Cardiac fibroblast (primary cell): ENCODE measurements around the gene PRAMEF17.
"Not testable (repeated sequence)": the region's sequence is repeated elsewhere in the genome, so short reads cannot be mapped to it uniquely, and the experiment has no call there.

Experiments used
- DNase-seq, 2 donors: peaks; one replicate each; pipeline versions ENCODE4 v3.0.0 to v3.0.0-alpha.2; 2010; ENCODE audit warnings: low read depth in 2 of 2
- H3K4me3 ChIP-seq, 2 donors: replicated peaks in 1 of 2; 1 replicate in 1 of 2; 2 replicates in 1 of 2; pipeline ENCODE4 v1.5.1; 2011; ENCODE audit warnings: low read depth in 2 of 2, low read length in 2 of 2, mild to moderate bottlenecking in 2 of 2, moderate library complexity in 1 of 2
- TF ChIP-seq, protein P1 (sequence below): IDR thresholded peaks from one replicate; pipeline ENCODE4 v1.5.1; 2011; ENCODE audit warnings: low read depth, mild to moderate bottlenecking, low read length, inconsistent platforms

The PRAMEF17 gene, protein sequence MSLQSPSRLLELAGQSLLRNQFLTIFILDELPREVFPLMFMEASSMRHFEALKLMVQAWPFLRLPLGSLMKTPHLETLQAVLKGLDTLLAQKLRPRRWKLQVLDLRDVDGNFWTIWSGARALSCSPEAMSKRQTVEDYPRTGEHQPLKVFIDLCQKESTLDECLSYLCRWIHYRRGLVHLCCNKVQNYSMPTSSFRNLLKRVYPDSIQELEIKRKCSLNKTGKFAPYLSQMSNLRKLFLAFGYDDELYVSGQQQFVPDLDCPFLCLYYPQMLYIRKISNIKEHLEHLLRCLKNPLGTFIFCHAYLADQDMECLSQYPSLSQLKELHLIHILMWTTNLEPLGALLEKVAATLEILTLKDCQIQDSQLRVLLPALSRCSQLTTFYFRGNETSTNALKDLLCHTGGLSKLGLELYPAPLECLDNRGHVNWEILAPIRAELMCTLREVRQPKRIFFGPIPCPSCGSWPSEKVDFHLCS

GRCh38 chr1:13389332-13389731, at the start of gene PRAMEF17:
PRAMEF17 (plus strand) TSS chr1:13389632; CDS start chr1:13389658, 26 bp downstream.
- DNase-seq, result not testable (repeated sequence)

DNA sequence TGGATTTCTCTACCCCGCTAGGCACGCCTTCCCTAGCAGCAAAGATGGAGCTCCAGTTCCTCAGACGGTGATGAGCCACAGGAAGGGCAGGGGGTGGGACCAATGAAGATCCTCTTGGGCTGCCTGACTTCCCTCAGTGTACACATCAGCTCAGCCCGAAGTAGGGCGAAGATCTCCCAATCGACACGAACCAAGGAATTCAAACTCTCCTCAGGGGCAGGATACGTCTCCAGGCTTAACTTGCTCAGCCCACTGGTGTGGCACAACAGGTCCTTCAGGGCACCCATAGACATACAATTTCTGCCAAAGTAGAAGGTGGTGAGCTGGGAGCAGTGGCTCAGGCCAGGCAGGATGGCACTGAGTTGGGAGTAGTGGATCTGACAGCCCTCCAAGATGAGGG, 46.9 kb upstream of the PRAMEF17 start:
- DNase-seq, H3K4me3 ChIP-seq: not testable (repeated sequence)

More at GRCh38 chr1:13389332-13389731, at the start of gene PRAMEF17:
- H3K4me3 ChIP-seq, result not testable (repeated sequence)

- not testable (repeated sequence) for DNase-seq, H3K4me3 ChIP-seq
These were observed 42.4 kb upstream of the PRAMEF17 start, which contains the start of gene PRAMEF14 for GRCh38 chr1:13347034-13347433. PRAMEF14 (minus strand) TSS chr1:13347134; CDS start chr1:13345314, 1,820 bp downstream.

DNA sequence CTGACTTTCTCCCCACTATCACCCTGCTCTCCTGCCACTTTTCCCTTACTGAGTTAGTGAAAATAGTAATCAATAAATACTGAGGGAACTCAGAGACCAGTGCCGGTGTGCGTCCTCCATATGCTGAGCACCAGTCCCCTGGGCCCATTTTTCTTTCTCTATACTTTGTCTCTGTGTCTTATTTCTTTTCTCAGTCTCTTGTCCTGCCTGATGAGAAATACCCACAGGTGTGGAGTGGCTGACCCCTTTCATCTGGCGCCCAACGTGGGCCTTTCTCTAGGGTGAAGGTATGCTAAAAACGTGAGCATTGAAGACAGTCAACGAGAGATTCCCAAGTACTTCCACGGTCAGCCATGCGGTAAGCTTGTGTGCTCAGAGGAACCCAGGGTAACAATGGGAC, 36.0 kb upstream of the PRAMEF17 start:
- peak in 1 of 2 donors; percentile 4 for DNase-seq
- H3K4me3 ChIP-seq, result not testable (repeated sequence)

GRCh38 chr1:13354475-13354874, 35.0 kb upstream of the PRAMEF17 start:
- not testable (repeated sequence) for DNase-seq, H3K4me3 ChIP-seq

DNA sequence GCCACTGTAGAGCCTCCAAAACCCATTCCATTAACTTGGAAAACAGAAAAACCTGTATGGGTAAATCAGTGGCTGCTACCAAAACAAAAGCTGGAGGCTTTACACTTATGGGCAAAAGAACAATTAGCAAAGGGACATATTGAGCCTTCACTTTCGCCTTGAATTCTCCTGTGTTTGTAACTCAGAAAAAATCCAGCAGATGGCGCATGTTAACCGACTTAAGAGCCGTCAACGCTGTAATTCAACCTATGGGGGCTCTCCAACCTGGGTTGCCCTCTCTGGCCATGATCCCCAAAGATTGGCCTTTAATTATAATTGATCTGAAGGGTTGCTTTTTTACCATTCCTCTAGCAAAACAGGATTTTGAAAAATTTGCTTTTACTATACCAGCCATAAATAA, 32.7 kb upstream of the PRAMEF17 start:
- TF ChIP-seq, protein P1, sequence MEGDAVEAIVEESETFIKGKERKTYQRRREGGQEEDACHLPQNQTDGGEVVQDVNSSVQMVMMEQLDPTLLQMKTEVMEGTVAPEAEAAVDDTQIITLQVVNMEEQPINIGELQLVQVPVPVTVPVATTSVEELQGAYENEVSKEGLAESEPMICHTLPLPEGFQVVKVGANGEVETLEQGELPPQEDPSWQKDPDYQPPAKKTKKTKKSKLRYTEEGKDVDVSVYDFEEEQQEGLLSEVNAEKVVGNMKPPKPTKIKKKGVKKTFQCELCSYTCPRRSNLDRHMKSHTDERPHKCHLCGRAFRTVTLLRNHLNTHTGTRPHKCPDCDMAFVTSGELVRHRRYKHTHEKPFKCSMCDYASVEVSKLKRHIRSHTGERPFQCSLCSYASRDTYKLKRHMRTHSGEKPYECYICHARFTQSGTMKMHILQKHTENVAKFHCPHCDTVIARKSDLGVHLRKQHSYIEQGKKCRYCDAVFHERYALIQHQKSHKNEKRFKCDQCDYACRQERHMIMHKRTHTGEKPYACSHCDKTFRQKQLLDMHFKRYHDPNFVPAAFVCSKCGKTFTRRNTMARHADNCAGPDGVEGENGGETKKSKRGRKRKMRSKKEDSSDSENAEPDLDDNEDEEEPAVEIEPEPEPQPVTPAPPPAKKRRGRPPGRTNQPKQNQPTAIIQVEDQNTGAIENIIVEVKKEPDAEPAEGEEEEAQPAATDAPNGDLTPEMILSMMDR, result peak; percentile 48
- H3K4me3 ChIP-seq, result not testable (repeated sequence)
- DNase-seq, result peak; percentile 63 to 74

- H3K4me3 ChIP-seq, result not testable (repeated sequence)
These were observed 27.1 kb upstream of the PRAMEF17 start for GRCh38 chr1:13362364-13362763.

GRCh38 chr1:13364928-13365327, 24.5 kb upstream of the PRAMEF17 start:
- H3K4me3 ChIP-seq, DNase-seq: not testable (repeated sequence)

More at GRCh38 chr1:13362364-13362763, 27.1 kb upstream of the PRAMEF17 start:
- not testable (repeated sequence) for DNase-seq

DNA sequence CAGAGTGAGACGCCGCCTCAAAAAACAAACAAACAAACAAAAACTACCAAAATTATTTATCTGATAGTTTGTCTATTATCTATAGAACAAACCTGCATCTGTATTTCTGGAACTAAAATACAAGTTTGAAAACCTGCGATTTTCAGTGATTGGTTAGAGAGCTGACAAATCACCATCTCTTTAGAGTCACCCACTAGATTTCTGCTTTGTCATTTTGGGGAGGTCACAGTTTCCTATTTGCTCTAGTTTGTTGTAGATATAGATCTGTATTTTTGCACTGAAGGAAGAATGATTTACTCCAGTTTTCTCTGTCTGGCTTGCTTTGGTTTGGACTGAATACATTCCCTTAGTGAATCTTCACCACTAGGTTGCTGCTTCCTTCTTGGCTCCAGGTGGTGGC, 22.9 kb upstream of the PRAMEF17 start:
- not testable (repeated sequence) for H3K4me3 ChIP-seq, DNase-seq

- TF ChIP-seq, protein P1, result peak; percentile 4
- not testable (repeated sequence) for DNase-seq, H3K4me3 ChIP-seq
These were observed 20.9 kb upstream of the PRAMEF17 start for GRCh38 chr1:13368544-13368943.

DNA sequence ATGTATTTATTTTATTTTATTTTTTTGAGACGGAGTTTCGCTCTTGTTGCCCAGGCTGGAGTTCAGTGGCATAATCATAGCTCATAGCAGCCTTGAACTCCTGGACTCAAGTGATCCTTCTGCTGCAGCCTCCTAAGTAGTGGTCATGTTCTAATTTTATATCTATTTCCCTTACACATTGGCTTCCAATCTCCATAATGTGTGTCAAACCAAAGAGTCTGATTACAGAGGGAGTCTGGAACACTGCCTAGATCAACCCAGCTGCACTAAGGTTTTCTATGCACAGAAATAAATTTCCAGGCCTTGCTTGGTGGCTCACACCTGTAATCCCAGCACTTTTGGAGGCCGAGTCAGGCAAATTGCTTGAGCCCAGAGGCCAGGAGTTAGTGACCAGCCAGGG, 10.4 kb upstream of the PRAMEF17 start:
- not testable (repeated sequence) for H3K4me3 ChIP-seq, DNase-seq

DNA sequence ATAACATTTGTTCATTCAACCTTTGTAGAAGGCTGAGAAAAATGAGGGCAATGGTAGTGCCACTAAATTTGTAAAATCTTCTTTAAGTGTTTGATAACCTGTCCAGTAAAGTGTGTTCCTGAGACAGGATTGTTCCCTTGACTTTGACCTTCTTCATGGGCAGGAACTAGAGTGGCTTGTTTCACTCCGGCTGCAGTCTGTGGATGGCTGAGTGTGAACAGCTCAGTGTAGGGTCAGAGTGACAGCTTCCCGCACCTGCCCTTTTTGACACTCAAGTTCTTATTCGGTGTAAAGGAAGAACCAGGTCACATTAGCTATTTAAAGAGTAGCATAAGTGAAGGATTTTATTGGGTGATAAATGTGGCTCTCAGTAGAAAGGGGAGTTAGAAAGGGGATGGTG, 9.1 kb upstream of the PRAMEF17 start:
- DNase-seq, H3K4me3 ChIP-seq: not testable (repeated sequence)

- not testable (repeated sequence) for H3K4me3 ChIP-seq, DNase-seq
These were observed 3.6 kb downstream of the PRAMEF17 start for GRCh38 chr1:13393004-13393403.

- not testable (repeated sequence) for H3K4me3 ChIP-seq, DNase-seq
These were observed 5.3 kb downstream of the PRAMEF17 start for GRCh38 chr1:13394761-13395160.

GRCh38 chr1:13395311-13395710, 5.9 kb downstream of the PRAMEF17 start:
- H3K4me3 ChIP-seq, DNase-seq: not testable (repeated sequence)
